Measurements from ENCODE around the gene MPIG6B. TPM values are rescaled to one million over a fixed set of nuclear protein-coding genes. Genes with fewer than 3 reads are reported as not detected.
A peak's percentile ranks its signal among the peaks of the same experiment; 100 is the strongest.

MPIG6B gene
- total and polyA plus RNA-seq, 4 experiments from 2014 or later = not detected

DNA sequence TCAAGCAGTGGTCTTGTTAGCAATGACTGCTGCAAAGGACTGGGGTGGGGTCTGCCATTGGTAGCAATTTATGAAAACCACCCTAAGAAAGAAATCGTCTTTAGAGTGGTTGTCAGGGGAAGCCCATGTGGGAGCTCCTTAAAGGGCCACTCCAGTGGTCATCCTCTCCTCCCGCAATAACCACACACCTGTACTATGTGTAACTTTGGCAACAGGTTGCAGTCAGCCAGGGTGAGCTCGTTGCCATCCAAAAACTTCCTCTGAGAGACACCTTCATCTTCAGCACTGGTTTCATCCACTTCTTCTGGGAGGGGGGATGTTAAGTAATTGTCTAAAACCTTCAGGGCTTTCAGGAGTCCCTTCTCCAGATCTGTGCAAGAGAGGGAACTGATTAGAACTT lies 8.9 kb downstream of the MPIG6B start:
- Mint-ChIP-seq H3K27ac (peak overlapping the region in 4 of 7 donors; percentile 28 to 95 (median 76)), H3K9me3 (no peaks in the 10 kb centered on the region)

DNA sequence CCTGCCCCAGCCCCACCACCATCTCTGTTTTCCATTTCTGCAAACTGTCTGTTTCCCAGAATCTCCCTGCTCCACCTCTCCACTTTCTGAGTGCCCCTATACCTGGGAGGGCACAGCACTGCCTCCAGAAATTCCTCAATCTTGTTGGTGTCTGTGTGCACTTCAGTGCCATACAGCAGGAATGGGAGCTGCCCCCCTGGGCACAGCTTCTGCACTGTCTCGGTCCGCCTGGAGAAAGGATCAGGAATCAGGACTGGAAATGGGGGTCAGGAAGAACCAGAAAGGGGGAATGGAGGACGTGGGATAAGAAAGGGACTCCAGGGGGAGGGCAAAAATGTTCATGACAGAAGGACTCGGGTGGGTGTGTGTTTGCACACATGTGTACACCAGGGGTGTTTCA lies 10.6 kb downstream of the MPIG6B start:
- H3K27me3 Mint-ChIP-seq = no peaks in the 10 kb centered on the region
- POLR2A ChIA-PET (ENCODE audit: partially characterized antibody) = interaction anchor here (0.9 to 8.9 kb wide), 5 partner anchors 80 to 102 kb away, joined by 3 to 81 read pairs (median 50); partner anchors contain the start of genes BAG6, HSPA1A, HSPA1B and HSPA1L

More for the DNA sequence above, 8.9 kb downstream of the MPIG6B start:
- intact Hi-C loops (cut with micrococcal nuclease) = no loop called here
- peaks cover 30 to 65% of the 10 kb centered on the region in 2 donors for H3K36me3 Mint-ChIP-seq
- Histone ChIP-seq H3K27ac (ENCODE audit: low read depth, low read length) (no peak overlapping the region), H3K9me3 (ENCODE audit: control insufficient read depth in 1 of 2, low read length in 2 of 2) (no peaks in the 10 kb centered on the region), H3K27me3 (ENCODE audit: insufficient read depth, low read length) (no peaks in the 10 kb centered on the region), H3K4me1 (ENCODE audit: insufficient read depth, low read length) (peaks cover 60% of the 10 kb centered on the region), H3K4me3 (ENCODE audit: low read length in 2 of 2) (no peak overlapping the region), H3K36me3 (ENCODE audit: insufficient read depth, low read length) (peaks cover 34% of the 10 kb centered on the region)
- H3K4me3 Mint-ChIP-seq = peak overlapping the region in 1 of 8 donors; percentile 35
- ChIA-PET POLR2A (ENCODE audit: partially characterized antibody) (interaction anchor here (1.5 to 8.2 kb wide), 6 partner anchors 38 to 103 kb away, joined by 3 to 76 read pairs (median 8); partner anchors contain the start of genes HSPA1B and LSM2), CTCF (ENCODE audit: partially characterized antibody) (interaction anchor here (1.1 to 17.2 kb wide), 7 partner anchors 15 to 133 kb away, joined by 3 to 173 read pairs (median 5); partner anchors contain the start of genes HSPA1A, HSPA1L, LSM2 and NEU1)
- no peak for DNase-seq
- H3K4me1 Mint-ChIP-seq = peaks cover 30 to 75% (median 54%) of the 10 kb centered on the region in 4 donors
- H3K27me3 Mint-ChIP-seq = no peaks in the 10 kb centered on the region

DNA sequence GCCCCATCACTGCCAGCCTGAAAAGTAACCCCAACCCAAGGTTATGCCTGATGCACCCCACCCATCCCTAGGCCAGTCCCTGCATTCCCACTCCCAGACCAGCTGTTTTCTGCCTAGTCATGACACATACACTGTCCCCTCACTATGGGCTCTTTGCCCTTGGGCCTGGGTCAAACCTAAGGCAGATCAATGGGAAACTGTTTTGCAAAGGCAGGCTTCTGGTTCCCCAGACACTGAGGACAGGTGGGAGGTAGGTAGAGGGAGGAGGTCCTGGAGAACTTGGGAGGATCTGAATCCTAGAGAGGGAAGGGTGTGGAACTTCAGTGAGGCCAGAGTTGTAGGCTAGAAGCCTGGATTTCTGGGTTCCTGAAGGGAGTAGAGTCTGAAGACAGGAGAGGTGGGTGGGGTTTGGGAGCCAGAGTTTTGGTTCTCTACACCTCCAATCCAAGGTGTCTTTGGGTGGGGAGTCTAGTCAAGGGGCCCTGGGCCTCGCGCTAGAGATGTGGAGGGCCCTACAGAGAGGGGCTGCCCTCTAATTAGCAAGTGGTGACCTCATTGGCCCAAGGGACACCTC lies 11.2 kb downstream of the MPIG6B start:
- intact Hi-C loops (cut with micrococcal nuclease) = no loop called here
- Histone ChIP-seq H3K4me3 (ENCODE audit: low read length in 2 of 2) (peak overlapping the region; percentile 95 to 99), H3K36me3 (ENCODE audit: insufficient read depth, low read length) (peaks cover 34% of the 10 kb centered on the region), H3K9me3 (ENCODE audit: control insufficient read depth in 1 of 2, low read length in 2 of 2) (no peaks in the 10 kb centered on the region), H3K27ac (ENCODE audit: low read depth, low read length) (peak overlapping the region; percentile 82), H3K27me3 (ENCODE audit: insufficient read depth, low read length) (no peaks in the 10 kb centered on the region), H3K4me1 (ENCODE audit: insufficient read depth, low read length) (peaks cover 61% of the 10 kb centered on the region)
- no peaks in the 10 kb centered on the region for H3K9me3 Mint-ChIP-seq
- ChIA-PET CTCF (ENCODE audit: partially characterized antibody) (interaction anchor here (1.2 to 17.2 kb wide), 4 partner anchors 39 to 188 kb away, joined by 3 to 173 read pairs (median 17); partner anchors contain the start of genes ATP6V1G2 and VWA7), POLR2A (ENCODE audit: partially characterized antibody) (interaction anchor here (0.7 to 8.9 kb wide), 11 partner anchors 7 to 193 kb away, joined by 3 to 81 read pairs (median 50); partner anchors contain the start of genes ABHD16A, BAG6, DDAH2 and DDX39B)
- H3K27ac Mint-ChIP-seq = peak overlapping the region; percentile 94 to 97 (median 95)
- H3K4me1 Mint-ChIP-seq = peaks cover 44 to 76% (median 63%) of the 10 kb centered on the region in 4 donors
- peak overlapping the region; percentile 89 to 99 (median 98) for H3K4me3 Mint-ChIP-seq
- peaks cover 30 to 65% of the 10 kb centered on the region in 2 donors for H3K36me3 Mint-ChIP-seq
- DNase-seq = no peak
- H3K27me3 Mint-ChIP-seq = no peaks in the 10 kb centered on the region

More for the DNA sequence above, 10.6 kb downstream of the MPIG6B start:
- CTCF ChIA-PET (ENCODE audit: partially characterized antibody) = interaction anchor here (1.2 to 17.2 kb wide), 7 partner anchors 39 to 188 kb away, joined by 3 to 173 read pairs (median 4); partner anchors contain the start of genes ATP6V1G2, HSPA1B, VARS1 and VWA7
- Histone ChIP-seq H3K27me3 (ENCODE audit: insufficient read depth, low read length) (no peaks in the 10 kb centered on the region), H3K36me3 (ENCODE audit: insufficient read depth, low read length) (peaks cover 34% of the 10 kb centered on the region), H3K4me1 (ENCODE audit: insufficient read depth, low read length) (peaks cover 61% of the 10 kb centered on the region), H3K27ac (ENCODE audit: low read depth, low read length) (peak overlapping the region; percentile 82), H3K4me3 (ENCODE audit: low read length in 2 of 2) (peak overlapping the region in 1 of 2 donors; percentile 95), H3K9me3 (ENCODE audit: control insufficient read depth in 1 of 2, low read length in 2 of 2) (no peaks in the 10 kb centered on the region)
- Mint-ChIP-seq H3K9me3 (no peaks in the 10 kb centered on the region), H3K27ac (peak overlapping the region; percentile 94 to 97 (median 95)), H3K4me1 (peaks cover 42 to 75% (median 62%) of the 10 kb centered on the region in 4 donors), H3K36me3 (peaks cover 30 to 67% of the 10 kb centered on the region in 2 donors), H3K4me3 (peak overlapping the region in 7 of 8 donors; percentile 89 to 99 (median 98))
- intact Hi-C loops (cut with micrococcal nuclease) = no loop called here
- DNase-seq = no peak

DNA sequence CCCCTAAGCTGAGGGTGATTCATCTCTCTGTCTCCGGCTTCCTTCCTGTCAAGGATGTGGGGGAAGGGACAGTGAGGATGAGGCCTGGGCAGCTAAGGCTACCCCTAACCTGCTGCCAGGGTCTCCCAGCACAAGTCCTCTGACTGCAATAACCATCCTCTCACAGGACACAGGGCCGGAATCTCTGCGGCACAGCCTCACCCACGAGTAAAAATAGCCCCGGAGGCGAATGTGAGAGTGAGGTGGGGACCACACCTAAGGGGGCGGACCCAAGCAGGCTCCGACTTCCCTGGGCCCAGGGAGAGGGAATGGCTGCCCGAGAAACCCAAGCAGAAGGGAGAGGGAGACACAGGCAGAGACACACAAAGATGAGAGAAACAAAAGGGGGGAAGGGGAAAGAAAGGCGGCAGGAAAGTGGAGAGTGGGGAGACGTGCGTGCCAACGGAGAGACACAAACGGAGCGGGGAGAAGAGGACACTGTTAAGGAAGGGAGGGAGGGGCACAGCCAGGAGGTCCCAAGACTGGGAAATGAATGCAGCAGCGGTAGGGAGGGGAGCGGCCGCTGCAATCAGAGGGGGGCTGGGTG lies 11.7 kb downstream of the MPIG6B start:
- Mint-ChIP-seq H3K4me1 (peaks cover 45 to 78% (median 65%) of the 10 kb centered on the region in 4 donors), H3K4me3 (peak overlapping the region; percentile 89 to 99 (median 98)), H3K27me3 (no peaks in the 10 kb centered on the region), H3K27ac (peak overlapping the region; percentile 94 to 97 (median 95)), H3K36me3 (peaks cover 30 to 67% of the 10 kb centered on the region in 2 donors), H3K9me3 (no peaks in the 10 kb centered on the region)
- intact Hi-C loops (cut with micrococcal nuclease) = loop anchor here (5.0 kb wide), 1 partner anchor 53 kb away; the partner anchor contains the start of gene LY6G5C
- Histone ChIP-seq H3K9me3 (ENCODE audit: control insufficient read depth in 1 of 2, low read length in 2 of 2) (no peaks in the 10 kb centered on the region), H3K4me1 (ENCODE audit: insufficient read depth, low read length) (peaks cover 65% of the 10 kb centered on the region), H3K27ac (ENCODE audit: low read depth, low read length) (peak overlapping the region; percentile 82), H3K27me3 (ENCODE audit: insufficient read depth, low read length) (no peaks in the 10 kb centered on the region), H3K36me3 (ENCODE audit: insufficient read depth, low read length) (peaks cover 34% of the 10 kb centered on the region), H3K4me3 (ENCODE audit: low read length in 2 of 2) (peak overlapping the region; percentile 95 to 99)
- ChIA-PET POLR2A (ENCODE audit: partially characterized antibody) (interaction anchor here (0.7 to 8.9 kb wide), 12 partner anchors 7 to 193 kb away, joined by 3 to 81 read pairs (median 46); partner anchors contain the start of genes ABHD16A, BAG6, DDAH2 and DDX39B), CTCF (ENCODE audit: partially characterized antibody) (interaction anchor here (1.4 to 17.2 kb wide), 4 partner anchors 38 to 96 kb away, joined by 5 to 173 read pairs (median 16); partner anchors contain the start of genes VARS1 and VWA7)
- peak; percentile 22 to 85 (median 33) for DNase-seq

DNA sequence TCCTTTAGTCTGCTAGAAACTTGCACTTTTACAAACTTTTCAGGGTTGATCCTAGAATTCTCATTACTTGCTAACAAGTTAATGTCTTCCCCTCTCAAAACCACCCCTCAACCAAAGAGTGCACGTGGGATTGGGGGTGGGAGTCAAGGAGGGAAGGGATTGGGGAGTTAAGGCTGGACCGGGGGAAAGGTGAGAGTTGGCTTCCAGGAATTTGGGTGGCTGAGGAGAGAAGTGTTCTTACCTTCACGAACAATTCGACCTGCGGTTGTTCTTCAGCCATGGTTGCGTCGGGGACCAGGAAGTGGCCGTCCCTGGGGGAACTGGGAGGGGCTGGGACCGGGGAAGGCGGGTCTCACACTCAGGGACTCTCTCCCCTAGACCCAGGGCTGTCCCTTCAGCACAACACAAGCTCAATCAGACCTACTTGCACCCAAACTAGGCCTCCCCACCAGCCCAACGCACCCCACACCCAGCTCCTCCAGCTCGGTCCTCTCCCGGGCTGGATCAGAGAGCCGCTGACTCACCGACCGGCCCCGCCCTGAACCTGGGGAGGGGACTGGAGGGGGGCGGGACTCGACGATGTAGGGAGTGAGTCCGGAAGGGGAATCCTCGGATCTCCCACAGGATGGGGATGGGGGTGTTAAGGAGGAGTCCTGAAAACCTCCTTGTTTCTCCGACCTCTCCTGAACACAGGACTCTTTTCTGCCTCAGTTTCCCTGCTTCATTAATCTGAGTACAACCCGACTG lies 13.0 kb downstream of the MPIG6B start, which contains the start of gene CLIC1:
TSS of gene CLIC1 (minus strand) at position 510 of the 747 bp plus-strand sequence. CDS start at position 280, 230 bp downstream.
- H3K4me3 Mint-ChIP-seq = peak within 1 kb of the TSS; percentile 89 to 99 (median 98)
- H3K9me3 ChIP-seq (ENCODE audit: control insufficient read depth in 1 of 2, low read length in 2 of 2) = no peaks in the 10 kb centered on the region
- DNase-seq = peak; percentile 50 to 82 (median 52)

DNA sequence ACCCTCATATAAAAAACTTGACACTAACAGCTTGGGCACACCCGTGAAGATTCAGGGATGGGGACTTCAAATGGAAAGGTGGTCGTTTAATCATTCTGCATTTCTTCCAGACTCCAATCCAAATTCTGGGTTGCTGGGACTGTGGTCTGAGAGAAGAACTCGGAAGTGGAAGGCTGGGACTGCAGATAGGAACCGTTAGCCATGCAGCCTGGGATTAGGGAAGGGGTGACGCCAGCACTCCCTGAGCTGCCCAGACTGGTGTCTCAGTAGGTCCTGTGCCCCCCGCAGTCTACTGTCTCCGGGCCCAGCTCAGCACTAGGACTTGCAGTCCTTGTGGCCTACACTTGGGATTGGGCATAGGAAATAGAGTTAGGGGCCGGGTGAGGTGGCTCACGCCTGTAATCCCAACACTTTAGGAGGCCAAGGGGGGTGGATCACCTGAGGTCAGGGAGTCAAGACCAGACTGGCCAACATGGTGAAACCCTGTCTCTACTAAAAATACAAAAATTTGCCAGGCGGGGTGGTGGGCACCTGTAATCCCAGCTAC lies 13.7 kb downstream of the MPIG6B start:
- DNase-seq = no peak
- Histone ChIP-seq H3K9me3 (ENCODE audit: control insufficient read depth in 1 of 2, low read length in 2 of 2) (no peaks in the 10 kb centered on the region), H3K4me1 (ENCODE audit: insufficient read depth, low read length) (peaks cover 62% of the 10 kb centered on the region), H3K27me3 (ENCODE audit: insufficient read depth, low read length) (no peaks in the 10 kb centered on the region), H3K36me3 (ENCODE audit: insufficient read depth, low read length) (peaks cover 21% of the 10 kb centered on the region), H3K27ac (ENCODE audit: low read depth, low read length) (peak overlapping the region; percentile 82), H3K4me3 (ENCODE audit: low read length in 2 of 2) (peak overlapping the region; percentile 95 to 99)
- peak overlapping the region; percentile 94 to 97 (median 95) for H3K27ac Mint-ChIP-seq
- peaks cover 18 to 52% of the 10 kb centered on the region in 2 donors for H3K36me3 Mint-ChIP-seq
- POLR2A ChIA-PET (ENCODE audit: partially characterized antibody) = interaction anchor here (0.5 to 8.9 kb wide), 21 partner anchors 9 to 1214 kb away, joined by 3 to 81 read pairs (median 6); partner anchors contain the start of genes ABHD16A, BAG6, C6orf47 and DDAH2
- no peaks in the 10 kb centered on the region for H3K9me3 Mint-ChIP-seq
- intact Hi-C loops (cut with micrococcal nuclease) = loop anchor here (1.0 to 5.0 kb wide), 2 partner anchors 55 to 58 kb away; partner anchors contain the start of genes LY6G5C and VARS1
- no peaks in the 10 kb centered on the region for H3K27me3 Mint-ChIP-seq
- CTCF ChIA-PET (ENCODE audit: partially characterized antibody) = interaction anchor here (1.2 to 17.2 kb wide), 7 partner anchors 36 to 96 kb away, joined by 4 to 173 read pairs (median 7); partner anchors contain the start of genes LSM2, LY6G5C and VWA7
- peaks cover 45 to 83% (median 67%) of the 10 kb centered on the region in 4 donors for H3K4me1 Mint-ChIP-seq
- H3K4me3 Mint-ChIP-seq = peak overlapping the region; percentile 89 to 99 (median 98)

More for the DNA sequence above, 13.0 kb downstream of the MPIG6B start, which contains the start of gene CLIC1:
- Histone ChIP-seq H3K27ac (ENCODE audit: low read depth, low read length) (peak within 1 kb of the TSS; percentile 82), H3K27me3 (ENCODE audit: insufficient read depth, low read length) (no peaks in the 10 kb centered on the region), H3K4me1 (ENCODE audit: insufficient read depth, low read length) (peaks cover 64% of the 10 kb centered on the region), H3K36me3 (ENCODE audit: insufficient read depth, low read length) (peaks cover 27% of the 10 kb centered on the region), H3K4me3 (ENCODE audit: low read length in 2 of 2) (peak within 1 kb of the TSS; percentile 95 to 99)
- H3K9me3 Mint-ChIP-seq = no peaks in the 10 kb centered on the region
- H3K4me1 Mint-ChIP-seq = peaks cover 45 to 83% (median 66%) of the 10 kb centered on the region in 4 donors
- POLR2A ChIA-PET (ENCODE audit: partially characterized antibody) = interaction anchor here (0.5 to 8.9 kb wide), 19 partner anchors 9 to 1213 kb away, joined by 3 to 81 read pairs (median 6); partner anchors contain the start of genes ABHD16A, BAG6, C6orf47 and DDAH2
- intact Hi-C loops (cut with micrococcal nuclease) = loop anchor here (1.0 to 5.0 kb wide), 2 partner anchors 54 to 59 kb away; partner anchors contain the start of genes LY6G5C and VARS1
- H3K27ac Mint-ChIP-seq = peak within 1 kb of the TSS; percentile 94 to 97 (median 95)
- H3K36me3 Mint-ChIP-seq = peaks cover 21 to 56% of the 10 kb centered on the region in 2 donors
- no peaks in the 10 kb centered on the region for H3K27me3 Mint-ChIP-seq
- CTCF ChIA-PET (ENCODE audit: partially characterized antibody) = interaction anchor here (0.8 to 17.2 kb wide), 8 partner anchors 37 to 127 kb away, joined by 3 to 173 read pairs (median 7); partner anchors contain the start of genes LSM2, LY6G5C, NEU1 and VARS1
